Thyroid gland (tissue), 4 donors: ENCODE data around the gene PLXNB3.

Experiments
- CTCF ChIP-seq, 6 experiments: fragments of 200-600 bp in 3 of 6; fragments of 450-650 bp in 3 of 6; sonication (generic) in 3 of 6; IDR thresholded peaks; one replicate each; pipeline ENCODE4 v1.5.1; 2016 to 2019; ENCODE audit warnings: antibody characterized with exemption in 6 of 6, mild to moderate bottlenecking in 2 of 6, inconsistent platforms in 1 of 6, moderate library complexity in 1 of 6
- POLR2A ChIP-seq, 2 donors: fragments of 450-650 bp; IDR thresholded peaks; one replicate each; pipeline ENCODE4 v1.6.1; 2017; ENCODE audit warnings: antibody characterized with exemption in 2 of 2, mild to moderate bottlenecking in 2 of 2, moderate library complexity in 1 of 2

DNA sequence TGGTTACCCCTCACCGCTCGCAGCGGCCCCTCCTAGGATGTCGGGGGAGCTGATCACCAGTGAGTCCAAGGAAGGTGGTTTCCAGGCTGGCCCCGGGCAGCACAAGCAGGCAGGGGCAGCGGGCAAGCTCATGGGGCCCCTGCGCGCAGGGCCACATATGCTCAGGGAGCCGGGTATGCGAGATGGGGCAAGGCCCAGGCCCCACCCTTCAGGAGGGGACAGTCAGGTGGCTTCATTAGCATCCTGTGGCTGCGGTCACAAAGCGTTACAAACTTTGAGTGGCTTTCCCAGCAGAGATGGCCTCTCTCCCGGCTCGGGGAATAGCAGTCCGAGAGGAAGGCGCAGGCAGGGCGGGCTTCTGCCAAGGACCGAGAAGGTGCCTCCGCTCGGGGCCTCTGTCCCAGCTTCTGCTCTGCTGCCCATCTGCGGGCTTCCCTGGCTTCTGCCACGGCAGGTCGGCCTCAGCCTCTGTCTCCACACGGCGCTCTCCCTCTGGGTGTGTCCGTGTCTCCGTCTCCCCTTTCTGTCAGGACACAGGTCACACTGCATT is 25.9 kb upstream of the PLXNB3 start:
- TF ChIP-seq POLR2A (IDR thresholded peaks at IDR 0.05), result no peak
- no peak for TF ChIP-seq CTCF (IDR thresholded peaks at IDR 0.05)
